GM19395 (cell line): ENCODE results near the gene GNAS-AS1.

Source experiments
- ATAC-seq: cut with Tn5 transposase; IDR thresholded peaks from one replicate; pipeline ENCODE4 v1.9.1; 2021; ENCODE audit warnings: mild to moderate bottlenecking, moderate library complexity; ENCODE audit not compliant: unreplicated experiment

GNAS-AS1 gene

DNA sequence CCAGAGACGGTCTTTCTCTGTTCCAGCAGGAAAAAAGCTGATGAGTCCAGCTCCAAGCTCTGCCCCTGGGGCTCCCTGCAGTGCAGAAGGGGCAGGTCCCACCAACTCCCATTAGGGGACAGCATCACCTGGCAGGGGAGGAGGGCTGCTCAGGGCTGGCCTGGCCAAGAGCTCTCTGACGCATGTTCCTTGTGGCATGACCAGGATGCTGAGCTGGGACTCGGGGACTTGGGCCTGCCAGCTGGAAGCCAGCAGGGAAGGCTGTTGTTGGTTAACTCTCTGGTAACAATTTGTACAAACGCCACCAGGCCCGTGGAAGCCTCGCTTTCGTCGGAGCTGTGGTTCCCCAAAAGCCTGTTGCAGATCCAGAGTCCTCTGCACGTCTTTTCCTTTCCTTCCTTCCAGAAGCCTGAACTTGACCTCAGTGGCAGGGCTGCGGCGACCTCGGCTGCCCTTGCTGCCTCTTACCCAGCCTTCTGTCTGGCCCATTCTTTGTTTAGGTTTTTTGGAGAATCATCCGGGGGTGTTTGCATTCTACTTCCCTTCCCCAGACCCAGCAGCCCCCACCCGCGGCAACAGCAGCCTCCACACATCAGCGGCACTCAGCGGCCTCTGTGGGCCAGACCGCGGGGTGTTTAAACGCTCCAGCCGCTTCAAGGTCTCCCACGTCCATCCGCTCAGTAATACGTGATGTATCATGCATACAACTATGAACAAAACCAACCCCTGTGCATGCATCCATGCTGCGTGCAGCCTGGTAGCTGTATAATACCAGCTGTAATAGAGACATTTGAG, 63.3 kb downstream of the GNAS-AS1 start:
- ATAC-seq = no peak

DNA sequence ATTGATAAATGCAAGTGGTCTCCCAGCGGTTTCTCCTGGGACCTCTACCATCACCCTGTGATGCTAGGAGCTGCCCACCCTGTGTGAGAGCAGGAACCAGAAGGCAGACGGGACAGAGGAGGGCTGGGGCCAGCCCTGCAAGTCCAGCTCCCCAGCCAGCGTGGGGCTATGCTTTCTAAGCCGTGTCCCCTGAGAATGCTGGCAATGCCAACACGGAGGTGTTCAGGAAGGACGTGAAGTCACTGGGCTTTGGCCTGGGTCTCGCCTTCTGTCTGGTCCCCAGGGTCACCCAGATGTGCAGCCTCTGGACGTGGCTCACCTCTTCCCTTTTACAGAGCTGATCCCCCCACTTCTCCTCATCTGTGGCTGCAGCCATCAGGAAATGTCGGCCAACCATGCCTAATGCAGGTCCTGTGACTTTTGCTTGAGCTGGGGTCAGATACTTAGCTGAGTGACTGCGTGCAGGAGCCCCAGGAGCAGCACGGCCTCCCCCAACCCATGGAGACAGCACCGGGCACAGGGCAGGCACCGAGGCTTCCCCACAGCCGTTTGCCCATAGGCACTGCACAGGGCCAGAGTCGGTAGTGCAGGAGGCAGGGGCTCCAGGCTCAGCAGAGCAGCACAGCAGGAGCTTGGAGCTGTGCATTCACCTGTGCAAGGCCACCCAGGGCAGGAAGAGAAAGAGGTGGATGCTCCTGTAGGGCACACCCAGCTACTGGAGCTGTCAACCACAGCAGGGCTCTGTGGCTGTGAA, 66.2 kb downstream of the GNAS-AS1 start:
- no peak for ATAC-seq

DNA sequence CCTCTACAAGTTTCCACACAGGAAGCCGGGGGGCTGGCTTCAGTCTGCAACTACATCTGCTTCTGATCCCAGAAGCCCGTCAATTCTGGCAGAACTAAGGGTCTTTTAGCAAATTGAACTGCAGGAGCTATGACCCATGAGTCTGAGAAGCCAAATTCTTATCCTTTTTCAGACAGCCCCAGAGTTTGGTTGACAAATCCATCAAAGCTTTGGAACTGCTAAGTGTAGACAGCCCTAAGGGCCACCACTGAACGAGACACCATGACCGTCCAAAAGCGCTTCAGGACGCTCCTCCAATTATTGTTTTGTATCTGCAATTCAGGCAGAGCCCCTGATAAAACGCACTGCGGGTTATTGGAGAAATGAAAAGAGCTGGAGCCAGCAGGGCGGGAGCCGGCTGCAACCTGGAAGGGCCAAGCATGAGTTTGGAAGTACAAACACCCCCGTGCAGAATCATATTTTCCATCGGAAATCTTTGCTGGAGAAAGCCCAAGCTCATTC, 67.1 kb downstream of the GNAS-AS1 start:
- ATAC-seq = no peak

DNA sequence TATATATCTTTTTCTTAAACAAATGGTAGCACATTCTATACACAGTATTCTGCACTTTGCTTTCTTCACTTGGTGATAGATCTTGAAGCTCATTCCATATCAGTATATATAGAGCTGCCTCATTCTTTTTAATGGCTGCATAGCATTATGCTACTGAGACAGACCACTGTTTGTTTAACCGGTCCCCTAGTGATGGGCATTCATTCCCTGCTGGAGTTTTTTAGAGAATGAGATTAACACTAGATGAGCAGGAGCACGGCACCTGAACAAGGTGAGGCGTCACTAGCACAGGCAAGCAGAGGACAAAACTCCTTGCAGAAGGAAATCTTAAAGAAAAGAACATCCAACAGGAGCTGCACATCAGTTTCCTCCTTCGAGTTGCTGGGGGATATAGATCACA, 69.6 kb downstream of the GNAS-AS1 start:
- no peak for ATAC-seq

DNA sequence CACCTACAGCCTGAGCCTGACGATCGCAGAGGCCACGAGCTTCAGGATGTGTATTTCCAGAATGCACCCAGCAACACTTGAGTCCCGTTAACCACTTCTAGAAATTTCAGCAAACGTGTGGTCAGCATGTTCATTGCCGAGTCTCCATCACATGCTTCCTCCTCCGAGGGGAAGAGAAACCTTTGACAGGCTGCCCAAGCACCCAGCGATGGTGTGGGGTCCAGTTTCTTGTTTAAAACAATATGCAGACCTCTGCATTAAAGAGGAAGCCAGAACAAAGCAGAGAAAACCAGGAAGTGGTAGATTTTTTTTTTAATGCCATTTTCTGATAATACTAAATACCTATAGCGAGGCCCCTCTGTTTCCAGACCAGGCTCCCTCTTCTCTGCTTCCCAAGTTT, 71.9 kb downstream of the GNAS-AS1 start:
- no peak for ATAC-seq

DNA sequence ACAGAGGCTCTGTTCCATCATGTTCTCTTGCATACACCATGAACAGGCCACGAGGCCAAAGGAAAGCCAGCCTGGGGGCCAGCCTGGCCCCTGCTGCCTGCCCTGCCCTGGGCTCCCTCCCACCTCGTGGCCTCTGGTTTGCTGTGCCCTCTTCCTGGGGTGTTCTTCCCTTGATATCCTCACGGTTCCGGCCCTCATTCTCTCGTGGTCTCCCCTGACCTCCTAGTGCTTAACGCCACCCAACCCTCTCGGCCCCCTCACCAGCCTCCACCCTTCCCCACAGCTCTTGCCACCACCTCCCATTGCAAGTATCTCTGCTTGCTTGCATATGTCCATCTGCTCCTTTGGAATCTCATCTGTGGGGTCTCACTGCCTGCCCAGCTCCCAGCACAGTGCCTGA, 73.0 kb downstream of the GNAS-AS1 start:
- ATAC-seq = no peak

DNA sequence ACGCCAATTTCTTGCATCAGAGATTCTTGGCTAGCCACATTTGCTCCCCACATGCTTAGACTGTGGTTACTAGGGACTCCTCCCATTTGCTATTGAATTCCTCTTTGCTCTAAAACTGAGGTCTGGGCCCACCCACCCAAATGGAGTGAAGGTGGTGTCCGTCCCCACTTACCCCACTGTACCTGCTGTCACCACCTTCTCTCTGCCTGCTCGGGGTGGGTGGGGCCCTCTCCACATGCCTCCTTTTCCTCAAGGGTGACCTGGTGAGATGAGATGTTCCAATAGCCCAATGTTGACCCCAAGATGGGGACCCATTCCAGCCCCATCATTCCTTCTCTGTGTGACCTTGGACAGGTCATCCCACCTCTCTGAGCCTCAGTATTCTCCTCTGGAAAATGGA, 74.6 kb downstream of the GNAS-AS1 start:
- no peak for ATAC-seq

DNA sequence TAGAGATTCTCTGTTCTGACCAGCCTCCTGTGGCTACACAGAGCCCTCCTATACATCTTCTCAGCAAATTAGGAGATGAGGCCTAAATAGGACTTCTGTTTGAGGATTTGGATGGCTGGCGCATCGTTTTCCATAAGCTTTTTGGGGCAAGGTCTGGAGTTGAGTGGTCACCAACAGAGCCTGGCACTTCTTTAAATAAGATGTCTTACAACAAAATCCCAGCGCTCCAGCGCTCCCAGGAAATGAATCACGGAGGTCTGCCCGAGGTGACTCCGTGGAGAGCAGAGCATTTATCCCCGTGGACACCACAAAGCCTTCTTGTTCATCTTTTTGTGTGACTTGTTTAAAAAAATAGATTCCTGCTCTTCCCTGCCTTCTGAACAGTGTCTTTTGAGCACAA, 75.3 kb downstream of the GNAS-AS1 start:
- ATAC-seq = no peak

DNA sequence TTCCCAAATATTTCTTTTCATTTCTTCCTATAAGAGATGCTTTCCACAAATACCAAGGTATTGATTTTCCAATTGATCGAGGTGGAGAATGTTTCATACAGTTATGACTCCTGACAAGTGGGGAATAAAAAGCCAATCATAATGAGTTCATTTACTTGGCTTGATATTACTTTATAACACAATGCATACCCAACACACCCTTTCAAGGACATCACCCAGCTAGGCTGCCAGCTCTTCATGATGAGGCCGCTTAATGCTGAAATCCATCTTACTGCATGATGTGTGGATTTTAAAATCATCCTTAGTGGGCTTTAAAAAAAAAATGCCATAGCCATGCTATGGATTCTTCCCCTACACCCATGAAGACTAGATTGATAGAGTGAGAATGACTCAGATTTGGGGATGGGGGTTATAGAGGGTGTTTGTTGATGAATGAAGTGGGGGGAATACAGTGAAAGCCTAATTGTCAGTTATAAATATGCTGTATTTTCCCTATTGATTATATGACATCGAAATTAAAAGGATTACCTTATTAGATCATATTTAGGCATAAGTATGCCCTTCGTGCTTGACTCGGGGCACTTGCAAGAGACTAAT, 75.9 kb downstream of the GNAS-AS1 start:
- no peak for ATAC-seq

DNA sequence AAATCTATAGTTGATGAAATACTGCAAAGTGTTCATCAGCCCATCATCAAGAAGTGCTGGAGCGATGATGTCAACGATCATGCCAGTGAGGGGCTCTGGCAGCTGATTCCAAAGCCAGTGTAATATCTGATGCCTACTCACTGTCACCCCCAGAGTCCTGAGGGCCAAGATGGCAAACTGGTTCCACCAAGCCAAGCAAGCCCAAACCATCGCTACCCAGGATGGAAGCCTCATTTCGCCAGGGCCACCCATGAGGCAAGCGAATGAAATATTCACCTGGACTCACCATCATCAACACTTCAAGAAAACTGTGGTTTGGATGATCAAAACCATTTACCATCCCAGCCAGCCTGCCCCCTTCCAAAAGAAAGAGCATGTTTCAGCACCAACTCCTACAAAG, 76.5 kb downstream of the GNAS-AS1 start:
- no peak for ATAC-seq

DNA sequence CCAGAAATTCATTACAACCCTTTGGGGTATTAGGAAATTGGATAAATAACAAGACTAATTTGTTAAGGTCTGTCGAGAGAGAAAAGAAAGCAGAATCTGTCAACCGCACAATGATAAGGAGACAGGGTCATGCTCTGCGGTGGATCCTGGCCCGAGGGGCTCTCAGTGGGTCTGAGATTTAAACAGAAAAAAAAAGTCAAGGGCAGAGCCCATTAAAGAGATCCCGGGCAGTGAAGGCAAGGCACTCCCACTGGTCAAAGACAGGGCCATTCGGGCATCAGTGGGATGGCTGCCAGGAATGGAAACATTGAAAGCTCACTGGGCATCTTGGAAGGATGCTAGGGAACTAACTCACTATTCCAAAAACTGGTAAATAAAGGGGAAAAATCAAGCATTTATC, 77.9 kb downstream of the GNAS-AS1 start:
- ATAC-seq = no peak
